HCT116 (cell line): Measurements from ENCODE around the gene GCLC.

Experiments
- EZH2phosphoT487 ChIP-seq: fragments of 200-600 bp; IDR thresholded peaks from 2 replicates; pipeline ENCODE4 v1.6.1; 2018; ENCODE audit warnings: antibody characterized with exemption, borderline replicate concordance
- FOSL1 ChIP-seq: IDR thresholded peaks from 2 replicates; pipeline ENCODE4 v1.6.1; 2012; ENCODE audit warnings: low read depth
- POLR2A ChIP-seq: IDR thresholded peaks from 2 replicates; pipeline ENCODE4 v1.7.0; 2011; ENCODE audit warnings: borderline replicate concordance; ENCODE audit not compliant: insufficient read depth, insufficient read length; ENCODE audit errors: extremely low read depth
- POLR2AphosphoS5 ChIP-seq: IDR thresholded peaks from 2 replicates; pipeline ENCODE4 v1.6.1; 2011; ENCODE audit warnings: mild to moderate bottlenecking, low read depth, low read length, moderate library complexity
- SP1 ChIP-seq: IDR thresholded peaks from 2 replicates; pipeline ENCODE4 v1.6.1; 2012; ENCODE audit warnings: low read depth
- ZNF274 ChIP-seq: fragments of 200-500 bp; sonication (Bioruptor generic); IDR thresholded peaks from 2 replicates; pipeline ENCODE4 v1.6.1; 2014; ENCODE audit warnings: mild to moderate bottlenecking, low read depth, low read length, inconsistent platforms
- TF ChIP-seq, protein P1 (sequence below), 3 experiments: fragments of 200-600 bp in 1 of 3; sonication (generic) in 1 of 3; IDR thresholded peaks in 2 of 3; conservative IDR thresholded peaks in 1 of 3; 2 replicates each; pipeline ENCODE4 v1.5.1; 2012 to 2017; ENCODE audit warnings: low read depth in 2 of 3, low read length in 2 of 3, antibody characterized with exemption in 1 of 3, borderline replicate concordance in 1 of 3, control low read depth in 1 of 3, mild to moderate bottlenecking in 1 of 3, mixed read lengths in 1 of 3, mixed run types in 1 of 3, moderate library complexity in 1 of 3; ENCODE audit not compliant: insufficient read depth in 1 of 3
- TF ChIP-seq, protein P2 (sequence below): IDR thresholded peaks from 2 replicates; pipeline ENCODE4 v1.6.1; 2012

DNA sequence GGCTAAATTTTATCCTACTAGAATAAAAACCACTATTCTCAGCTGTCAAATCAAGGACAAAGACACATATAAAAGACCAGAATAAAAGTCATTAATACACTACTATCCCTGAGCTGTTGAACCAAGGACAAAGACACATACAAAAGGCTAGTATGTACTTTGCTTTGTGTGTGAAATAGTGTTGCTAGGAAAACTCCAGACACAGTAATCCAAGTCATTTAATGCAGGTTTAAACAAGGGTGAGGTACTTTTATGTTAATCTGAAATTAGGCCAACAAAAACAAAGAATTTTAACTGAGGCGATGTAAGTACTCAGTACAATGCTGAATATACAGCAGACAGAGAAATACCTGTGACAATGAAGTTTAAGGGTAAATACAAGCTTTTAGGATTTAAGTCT, 18.9 kb downstream of the GCLC start:
- TF ChIP-seq, protein P1, sequence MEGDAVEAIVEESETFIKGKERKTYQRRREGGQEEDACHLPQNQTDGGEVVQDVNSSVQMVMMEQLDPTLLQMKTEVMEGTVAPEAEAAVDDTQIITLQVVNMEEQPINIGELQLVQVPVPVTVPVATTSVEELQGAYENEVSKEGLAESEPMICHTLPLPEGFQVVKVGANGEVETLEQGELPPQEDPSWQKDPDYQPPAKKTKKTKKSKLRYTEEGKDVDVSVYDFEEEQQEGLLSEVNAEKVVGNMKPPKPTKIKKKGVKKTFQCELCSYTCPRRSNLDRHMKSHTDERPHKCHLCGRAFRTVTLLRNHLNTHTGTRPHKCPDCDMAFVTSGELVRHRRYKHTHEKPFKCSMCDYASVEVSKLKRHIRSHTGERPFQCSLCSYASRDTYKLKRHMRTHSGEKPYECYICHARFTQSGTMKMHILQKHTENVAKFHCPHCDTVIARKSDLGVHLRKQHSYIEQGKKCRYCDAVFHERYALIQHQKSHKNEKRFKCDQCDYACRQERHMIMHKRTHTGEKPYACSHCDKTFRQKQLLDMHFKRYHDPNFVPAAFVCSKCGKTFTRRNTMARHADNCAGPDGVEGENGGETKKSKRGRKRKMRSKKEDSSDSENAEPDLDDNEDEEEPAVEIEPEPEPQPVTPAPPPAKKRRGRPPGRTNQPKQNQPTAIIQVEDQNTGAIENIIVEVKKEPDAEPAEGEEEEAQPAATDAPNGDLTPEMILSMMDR (IDR thresholded peaks at IDR 0.05 in 2 of 3, conservative IDR thresholded peaks at IDR 0.05 in 1 of 3; ENCODE audit: borderline replicate concordance in 1 of 3, insufficient read depth in 1 of 3, low read depth in 2 of 3, low read length in 2 of 3), result no peak
- TF ChIP-seq FOSL1, result no peak
- TF ChIP-seq POLR2A, result no peak
- no peak for TF ChIP-seq SP1
- no peak for TF ChIP-seq POLR2AphosphoS5
- TF ChIP-seq EZH2phosphoT487, result no peak
- TF ChIP-seq, protein P2, sequence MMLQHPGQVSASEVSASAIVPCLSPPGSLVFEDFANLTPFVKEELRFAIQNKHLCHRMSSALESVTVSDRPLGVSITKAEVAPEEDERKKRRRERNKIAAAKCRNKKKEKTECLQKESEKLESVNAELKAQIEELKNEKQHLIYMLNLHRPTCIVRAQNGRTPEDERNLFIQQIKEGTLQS, result no peak
- TF ChIP-seq ZNF274, result no peak
